ENCODE results near the gene MAPK13.

MAPK13 gene

GRCh38 chr6:36119209-36119608 is 11.1 kb upstream of the MAPK13 start:
- no peak for DNase-seq (ENCODE audit: low read depth)
- TF ChIP-seq CTCF (IDR thresholded peaks at IDR 0.05; ENCODE audit: control insufficient read depth, insufficient read depth, low read depth, low read length, missing control alignments) = no peak
- H3K4me3 ChIP-seq (ENCODE audit: control insufficient read depth, low read depth, low read length) = no peak overlapping the region

- no peak for DNase-seq (ENCODE audit: low read depth)
- no peak overlapping the region for H3K4me3 ChIP-seq (ENCODE audit: control insufficient read depth, low read depth, low read length)
- no peak for TF ChIP-seq CTCF (IDR thresholded peaks at IDR 0.05; ENCODE audit: control insufficient read depth, insufficient read depth, low read depth, low read length, missing control alignments)
These were observed 10.3 kb upstream of the MAPK13 start for GRCh38 chr6:36120018-36120417.

- no peak for TF ChIP-seq CTCF (IDR thresholded peaks at IDR 0.05; ENCODE audit: control insufficient read depth, insufficient read depth, low read depth, low read length, missing control alignments)
- no peak overlapping the region for H3K4me3 ChIP-seq (ENCODE audit: control insufficient read depth, low read depth, low read length)
- no peak for DNase-seq (ENCODE audit: low read depth)
These were observed 9.8 kb upstream of the MAPK13 start for GRCh38 chr6:36120539-36120938.

GRCh38 chr6:36120979-36121786 is 9.1 kb upstream of the MAPK13 start:
- H3K4me3 ChIP-seq (ENCODE audit: control insufficient read depth, low read depth, low read length) = no peak overlapping the region
- TF ChIP-seq CTCF (IDR thresholded peaks at IDR 0.05; ENCODE audit: control insufficient read depth, insufficient read depth, low read depth, low read length, missing control alignments) = no peak
- no peak for DNase-seq (ENCODE audit: low read depth)

GRCh38 chr6:36121787-36122494 is 8.4 kb upstream of the MAPK13 start:
- no peak for DNase-seq (ENCODE audit: low read depth)
- H3K4me3 ChIP-seq (ENCODE audit: control insufficient read depth, low read depth, low read length) = no peak overlapping the region
- TF ChIP-seq CTCF (IDR thresholded peaks at IDR 0.05; ENCODE audit: control insufficient read depth, insufficient read depth, low read depth, low read length, missing control alignments) = no peak

GRCh38 chr6:36122495-36123269 is 7.6 kb upstream of the MAPK13 start:
- H3K4me3 ChIP-seq (ENCODE audit: control insufficient read depth, low read depth, low read length) = no peak overlapping the region
- no peak for TF ChIP-seq CTCF (IDR thresholded peaks at IDR 0.05; ENCODE audit: control insufficient read depth, insufficient read depth, low read depth, low read length, missing control alignments)
- no peak for DNase-seq (ENCODE audit: low read depth)
